GM12892 (cell line): Measurements from ENCODE around the gene EPS8.

Experiments
- DNase-seq: peaks from one replicate; pipeline ENCODE4 v3.0.0; 2011; ENCODE audit not compliant: insufficient read length
- FAIRE-seq: peaks from 2 replicates; lab custom pipeline; 2011; peaks lifted over from hg19 to GRCh38; lab: Jason Lieb, UNC
- POLR2A ChIP-seq: IDR thresholded peaks from 2 replicates; pipeline ENCODE4 v1.6.1; 2011; ENCODE audit warnings: low read depth, low read length, control low read depth
- POLR2AphosphoS5 ChIP-seq: IDR thresholded peaks from 2 replicates; pipeline ENCODE4 v1.6.1; 2011; ENCODE audit warnings: low read depth, low read length, control low read depth
- TAF1 ChIP-seq: IDR thresholded peaks from 2 replicates; pipeline ENCODE4 v1.6.1; 2011; ENCODE audit warnings: low read depth, mild to moderate bottlenecking, control low read depth, low read length, borderline replicate concordance

EPS8 gene

DNA sequence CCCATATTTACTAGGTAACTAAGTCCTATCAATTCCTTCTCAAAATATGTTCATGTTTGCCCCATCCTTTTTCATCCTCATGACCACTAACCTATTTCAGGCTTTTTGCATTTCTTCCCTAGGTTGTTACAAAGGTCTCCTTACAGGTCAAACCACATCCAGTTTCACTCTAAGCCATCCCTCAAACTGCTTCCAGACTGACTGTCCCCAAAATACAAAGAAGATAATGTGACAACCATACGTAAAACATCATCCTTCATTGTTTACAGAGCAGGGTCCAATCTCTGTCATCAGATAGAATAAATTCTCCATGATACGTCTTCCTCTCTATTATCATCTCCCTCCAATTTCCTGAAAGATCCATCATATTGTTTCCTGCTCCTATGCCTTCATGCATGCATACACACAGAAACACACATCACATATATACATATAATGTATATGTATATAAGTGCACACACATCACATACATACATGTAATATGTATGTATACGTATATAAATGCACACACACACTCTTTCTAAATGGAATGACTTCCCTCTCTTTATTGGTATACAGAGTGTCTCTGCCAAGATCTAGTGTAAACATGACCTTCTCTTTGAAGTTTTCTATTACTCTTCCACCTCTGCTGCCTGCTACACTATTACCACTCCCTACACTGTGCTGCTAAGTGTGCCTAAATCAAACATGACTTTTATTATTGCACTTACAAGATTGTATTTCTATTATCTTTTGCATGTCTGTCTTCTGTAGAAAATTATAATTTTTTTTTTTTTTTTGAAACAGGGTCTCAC, 30.7 kb upstream of the EPS8 start:
- TF ChIP-seq POLR2AphosphoS5 (no peak), TAF1 (no peak), POLR2A (no peak)
- FAIRE-seq = no peak
- DNase-seq = no peak

DNA sequence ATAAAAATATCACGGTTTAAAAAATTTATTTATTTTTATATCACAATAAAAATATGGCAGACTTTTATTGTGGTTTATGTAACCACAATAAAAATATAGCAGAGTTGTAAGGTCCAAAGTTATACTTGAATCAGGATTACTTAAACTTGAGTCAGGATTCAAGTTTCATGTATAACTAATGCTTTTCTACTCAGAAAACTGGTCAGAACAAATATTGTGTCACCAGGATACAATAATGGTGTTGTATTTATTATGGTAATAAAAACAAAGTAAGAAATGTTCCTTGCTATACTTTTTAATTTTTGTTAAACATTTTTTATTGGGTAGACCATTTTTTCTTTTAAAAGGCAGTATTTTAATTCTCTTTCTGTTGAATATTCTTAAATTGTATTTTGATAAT, 29.2 kb upstream of the EPS8 start:
- TF ChIP-seq TAF1 (no peak), POLR2AphosphoS5 (no peak), POLR2A (no peak)
- no peak for FAIRE-seq

GRCh38 chr12:15815730-15816129, 26.5 kb upstream of the EPS8 start:
- DNase-seq (no peak), FAIRE-seq (no peak)
- TF ChIP-seq POLR2AphosphoS5 = no peak
- TF ChIP-seq POLR2A = no peak
- no peak for TF ChIP-seq TAF1

More for the DNA sequence above, 29.2 kb upstream of the EPS8 start:
- no peak for DNase-seq

DNA sequence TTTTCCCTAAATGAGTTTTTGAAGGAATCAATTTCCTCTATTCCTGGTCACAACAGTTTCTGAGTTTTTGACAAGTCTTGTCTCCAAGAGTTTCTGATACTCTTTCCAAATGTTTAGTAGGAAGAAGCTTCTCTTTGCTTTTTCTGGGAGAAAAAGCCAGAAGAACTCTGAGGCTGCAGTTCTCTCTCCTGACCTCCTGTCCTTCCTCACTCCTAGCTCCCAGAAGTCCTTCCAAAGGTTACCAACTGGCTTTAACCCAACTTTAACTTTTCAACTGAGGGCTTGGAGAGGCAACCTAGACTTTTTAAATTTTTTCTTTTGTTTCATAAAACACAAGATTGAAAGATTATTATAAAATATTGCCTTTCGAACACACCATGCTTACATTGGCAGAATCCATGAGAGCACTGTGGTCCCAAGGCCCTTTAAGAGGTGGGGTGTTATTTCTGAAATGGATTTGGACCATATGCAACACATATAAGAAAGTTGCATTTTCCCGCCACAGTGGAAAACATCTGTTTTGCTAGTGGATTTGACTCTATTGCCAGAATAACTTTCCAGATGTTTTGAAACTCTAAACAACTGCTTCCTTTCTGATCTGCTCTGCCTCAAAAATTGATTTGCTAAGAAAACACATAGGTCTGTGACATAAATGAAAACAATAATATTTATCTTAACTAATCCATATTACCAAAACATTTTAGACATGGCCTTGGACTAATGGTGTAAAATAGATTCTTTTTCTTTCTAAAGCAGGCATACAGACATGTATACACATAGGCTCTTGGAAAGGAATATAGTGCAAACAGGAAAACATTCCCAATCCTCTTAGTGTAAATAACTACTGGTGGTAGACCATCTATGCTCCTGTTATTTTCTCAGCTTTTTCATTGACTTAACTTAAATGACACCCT, 22.3 kb upstream of the EPS8 start:
- DNase-seq = no peak
- no peak for FAIRE-seq
- no peak for TF ChIP-seq TAF1

GRCh38 chr12:15808652-15809051, 19.5 kb upstream of the EPS8 start:
- TF ChIP-seq TAF1 = no peak
- TF ChIP-seq POLR2AphosphoS5 = no peak
- TF ChIP-seq POLR2A = no peak
- FAIRE-seq (no peak), DNase-seq (no peak)

GRCh38 chr12:15808250-15808649, 19.1 kb upstream of the EPS8 start:
- FAIRE-seq = no peak
- TF ChIP-seq POLR2AphosphoS5 (no peak), TAF1 (no peak), POLR2A (no peak)
- no peak for DNase-seq

- no peak for FAIRE-seq
- TF ChIP-seq TAF1 (no peak), POLR2AphosphoS5 (no peak), POLR2A (no peak)
- DNase-seq = no peak
These were observed 17.6 kb upstream of the EPS8 start for GRCh38 chr12:15806826-15807225.

DNA sequence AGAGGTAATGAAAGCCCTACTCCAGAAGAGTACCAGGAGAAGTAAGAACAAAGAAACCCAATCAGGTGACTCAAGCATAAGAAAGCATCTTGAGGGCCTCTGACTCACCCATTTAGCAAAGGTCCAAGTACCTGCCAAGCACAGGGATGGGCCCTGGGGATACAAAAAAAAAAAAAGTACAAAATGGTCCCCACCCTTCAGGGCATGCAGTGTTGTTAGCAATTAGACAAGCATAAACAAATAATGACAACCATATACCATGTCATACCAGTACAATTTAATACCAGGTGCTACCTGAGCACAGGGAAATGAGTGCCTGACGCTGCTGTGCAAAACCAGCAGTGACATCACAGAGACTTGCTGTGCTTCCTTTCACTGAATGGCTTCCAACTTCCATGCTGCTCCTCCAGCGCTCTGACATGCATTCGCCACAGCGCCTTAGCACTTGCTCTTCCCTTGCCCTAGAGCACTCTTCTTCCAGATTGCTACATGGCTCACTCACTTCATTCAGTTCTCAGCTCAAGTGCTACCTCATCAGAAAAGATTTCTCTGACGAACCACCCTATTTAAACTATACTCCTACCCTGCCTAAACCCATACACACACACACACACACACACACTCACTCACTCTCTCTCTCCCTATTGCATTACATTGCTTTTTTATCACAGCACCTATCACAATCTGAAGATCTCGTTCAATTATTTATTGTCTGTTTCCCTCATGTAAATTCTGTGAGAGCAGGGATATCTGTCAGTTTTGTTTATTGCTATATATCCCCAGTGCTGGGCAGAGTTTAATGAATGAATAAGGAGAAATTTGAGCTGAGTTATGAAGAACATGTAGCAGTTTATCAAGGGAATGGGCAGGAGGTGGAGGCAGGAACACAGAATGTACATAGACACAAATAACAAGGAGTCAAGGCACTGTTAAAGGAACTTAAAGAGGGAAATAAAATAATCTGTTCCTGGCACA, 12.9 kb upstream of the EPS8 start:
- DNase-seq = no peak
- TF ChIP-seq POLR2A (no peak), TAF1 (no peak), POLR2AphosphoS5 (no peak)
- FAIRE-seq = no peak

DNA sequence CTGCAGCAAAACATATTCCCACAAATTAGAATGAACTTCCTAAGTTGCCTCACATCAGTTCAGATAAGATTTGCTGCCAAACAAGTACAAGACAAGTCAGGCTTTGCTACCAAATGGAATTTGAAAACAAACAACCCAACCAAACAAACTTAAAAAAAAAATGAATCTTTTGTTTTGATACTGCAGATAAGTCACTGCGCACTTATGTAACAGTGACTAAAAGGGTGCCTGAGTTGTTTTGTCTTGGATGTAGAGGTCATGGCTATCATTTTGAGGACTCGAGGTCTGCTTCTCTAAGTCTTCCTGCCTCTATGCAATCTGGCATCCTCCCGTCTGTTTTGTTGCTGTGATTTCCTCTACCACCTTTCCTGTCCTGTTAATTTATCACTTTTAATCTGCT, 11.1 kb upstream of the EPS8 start:
- TF ChIP-seq TAF1 = no peak
- TF ChIP-seq POLR2A = no peak
- TF ChIP-seq POLR2AphosphoS5 = no peak

GRCh38 chr12:15797818-15798217, 8.6 kb upstream of the EPS8 start:
- DNase-seq (no peak), FAIRE-seq (no peak)

More for the DNA sequence above, 11.1 kb upstream of the EPS8 start:
- DNase-seq (no peak), FAIRE-seq (no peak)

DNA sequence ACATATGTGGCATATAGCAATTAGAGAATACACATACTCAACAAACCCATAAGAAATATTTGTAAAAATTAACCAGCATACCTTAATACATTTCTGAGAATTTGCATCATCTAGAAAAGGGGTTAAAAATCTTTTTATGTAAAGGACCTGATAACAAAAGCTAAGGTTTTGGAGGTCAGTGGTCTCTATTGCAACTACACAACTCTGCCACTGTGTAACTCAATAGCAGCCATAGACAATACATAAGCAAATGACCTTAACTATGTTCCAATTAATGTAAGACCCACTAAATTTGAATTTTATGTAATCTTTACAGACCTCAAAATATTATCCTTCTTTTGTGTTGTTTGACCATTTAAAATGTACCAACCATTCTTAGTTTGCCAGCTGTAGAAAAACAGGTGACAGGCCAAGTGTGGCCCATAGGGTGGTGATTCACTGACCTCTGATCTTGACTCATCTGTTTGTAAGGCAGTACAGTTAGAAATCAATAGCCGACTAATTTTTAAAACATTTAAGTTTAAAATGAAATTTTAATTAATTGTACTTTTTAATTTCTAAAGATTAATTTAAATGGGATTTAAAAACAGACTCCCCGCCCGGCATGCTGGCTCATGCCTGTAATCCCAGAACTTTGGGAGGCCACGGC, 7.4 kb upstream of the EPS8 start:
- TF ChIP-seq TAF1 (no peak), POLR2AphosphoS5 (no peak), POLR2A (no peak)
- FAIRE-seq (no peak), DNase-seq (no peak)

More at GRCh38 chr12:15797818-15798217, 8.6 kb upstream of the EPS8 start:
- no peak for TF ChIP-seq POLR2A
- TF ChIP-seq POLR2AphosphoS5 = no peak
- TF ChIP-seq TAF1 = no peak
